Hippocampal formation (tissue), 2 donors: ENCODE results near the gene SLC19A1.
A peak's percentile ranks its signal among the peaks of the same experiment; 100 is the strongest.
"Not testable (repeated sequence)": the region's sequence is repeated elsewhere in the genome, so short reads cannot be mapped to it uniquely, and the experiment has no call there.

ENCODE experiments used
- DNase-seq, 2 donors: peaks; one replicate each; lab custom pipeline; 2025; lab: John Stamatoyannopoulos, UW

SLC19A1 gene

GRCh38 chr21:45533361-45533845 is 8.8 kb downstream of the SLC19A1 start:
- no peak for DNase-seq

DNA sequence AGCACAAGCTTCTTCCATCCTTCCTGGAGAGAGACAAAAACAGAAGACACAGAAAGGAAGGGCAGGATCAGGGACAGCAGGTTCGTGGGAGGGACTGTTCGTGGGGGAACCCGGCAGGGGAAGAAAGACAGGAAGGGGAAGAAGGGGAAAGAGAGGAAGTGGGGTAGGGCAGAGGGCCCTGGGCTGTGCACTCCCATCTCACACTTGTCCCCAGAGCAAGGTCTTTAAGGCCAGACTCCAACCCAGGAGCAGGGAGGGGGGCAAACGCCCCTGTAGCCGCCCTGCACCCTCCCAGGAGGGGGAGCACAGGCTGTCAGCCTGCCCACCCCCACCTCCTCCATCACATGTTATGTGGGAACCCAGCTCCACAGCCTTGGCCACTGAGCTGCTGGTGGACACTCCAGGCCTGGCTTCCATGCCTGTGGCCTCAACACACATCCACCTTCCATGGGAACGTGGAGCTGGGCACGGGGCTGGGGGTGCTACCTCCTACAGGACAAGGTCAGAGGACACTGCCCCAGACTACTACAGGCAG is 9.3 kb downstream of the SLC19A1 start:
- DNase-seq: peak in 1 of 2 donors; percentile 29

- DNase-seq: no peak
Observed at GRCh38 chr21:45531393-45532215, 10.6 kb downstream of the SLC19A1 start.

GRCh38 chr21:45531114-45531392 is 11.2 kb downstream of the SLC19A1 start:
- not testable (repeated sequence) for DNase-seq

GRCh38 chr21:45530423-45531113 is 11.7 kb downstream of the SLC19A1 start:
- DNase-seq: no peak

GRCh38 chr21:45529785-45530422 is 12.3 kb downstream of the SLC19A1 start:
- no peak for DNase-seq

DNA sequence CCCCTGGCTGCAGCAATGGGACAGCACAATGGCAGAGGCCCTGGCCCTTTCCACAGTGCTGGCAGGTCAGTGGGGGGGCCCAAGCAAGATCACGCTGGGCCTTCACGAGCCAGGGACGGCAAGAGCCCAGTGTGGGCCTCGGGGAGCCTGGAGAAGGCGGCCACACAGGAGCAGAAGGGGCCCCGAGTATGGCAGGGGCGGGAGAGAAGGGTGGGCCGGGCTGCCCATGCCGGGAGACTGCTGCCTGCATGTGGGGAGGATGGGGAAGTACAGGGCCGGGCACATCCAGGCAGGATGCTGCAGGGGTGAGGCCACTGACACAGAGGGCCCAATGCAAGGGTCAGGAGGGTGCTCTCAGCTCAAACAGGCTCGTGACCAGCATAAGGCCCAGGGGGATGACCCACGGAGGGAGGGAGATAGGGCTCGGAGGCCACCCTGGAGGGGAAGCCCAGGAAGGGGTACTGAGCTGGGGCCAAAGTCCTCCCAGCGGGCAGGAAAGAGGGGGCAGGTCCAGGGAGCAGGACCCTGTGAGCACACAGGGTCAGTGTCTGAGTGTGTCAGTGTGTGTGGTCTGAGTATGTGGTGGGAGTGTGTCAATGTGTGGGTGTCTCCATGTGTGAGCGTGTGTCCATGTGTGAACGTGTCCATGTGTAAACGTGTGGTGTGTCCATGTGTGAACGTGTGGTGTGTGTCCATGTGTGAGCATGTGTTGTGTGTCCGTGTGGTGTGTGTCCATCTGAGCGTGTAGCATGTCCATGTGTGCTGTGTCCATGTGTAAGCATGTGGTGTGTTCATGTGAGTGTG is 13.1 kb downstream of the SLC19A1 start:
- DNase-seq: no peak

- no peak for DNase-seq
Observed at GRCh38 chr21:45528028-45528705, 14.1 kb downstream of the SLC19A1 start.

DNA sequence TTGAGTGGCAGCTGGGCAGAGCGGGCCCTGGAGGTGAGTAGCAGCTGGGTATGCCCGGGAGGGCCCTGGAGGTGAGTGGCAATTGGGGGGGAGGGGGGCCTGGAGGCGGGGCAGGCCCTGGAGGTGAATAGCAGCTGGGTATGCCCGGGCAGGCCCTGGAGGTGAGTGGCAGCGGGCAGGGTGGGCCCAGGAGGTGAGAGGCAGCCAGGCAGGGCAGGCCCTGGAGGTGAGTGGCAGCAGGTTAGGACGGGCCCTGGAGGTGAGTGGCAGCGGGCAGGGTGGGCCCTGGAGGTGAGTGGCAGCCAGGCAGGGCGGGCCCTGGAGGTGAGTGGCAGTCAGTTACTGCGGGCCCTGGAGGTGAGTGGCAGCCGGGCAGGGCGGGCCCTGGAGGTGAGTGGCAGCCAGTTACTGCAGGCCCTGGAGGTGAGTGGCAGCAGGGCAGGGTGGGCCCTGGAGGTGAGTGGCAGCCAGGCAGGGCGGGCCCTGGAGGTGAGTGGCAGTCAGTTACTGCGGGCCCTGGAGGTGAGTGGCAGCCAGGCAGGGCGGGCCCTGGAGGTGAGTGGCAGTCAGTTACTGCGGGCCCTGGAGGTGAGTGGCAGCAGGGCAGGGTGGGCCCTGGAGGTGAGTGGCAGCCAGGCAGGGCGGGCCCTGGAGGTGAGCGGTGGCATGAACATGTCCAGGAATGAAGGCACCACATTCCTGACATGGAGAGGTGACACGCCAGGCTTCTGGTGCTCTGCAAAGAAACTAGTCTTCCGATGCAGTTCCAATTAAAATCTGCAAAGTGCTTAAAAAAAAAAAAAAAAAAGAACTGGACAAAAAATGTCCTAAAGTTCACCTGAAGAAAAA is 14.9 kb downstream of the SLC19A1 start:
- not testable (repeated sequence) for DNase-seq

DNA sequence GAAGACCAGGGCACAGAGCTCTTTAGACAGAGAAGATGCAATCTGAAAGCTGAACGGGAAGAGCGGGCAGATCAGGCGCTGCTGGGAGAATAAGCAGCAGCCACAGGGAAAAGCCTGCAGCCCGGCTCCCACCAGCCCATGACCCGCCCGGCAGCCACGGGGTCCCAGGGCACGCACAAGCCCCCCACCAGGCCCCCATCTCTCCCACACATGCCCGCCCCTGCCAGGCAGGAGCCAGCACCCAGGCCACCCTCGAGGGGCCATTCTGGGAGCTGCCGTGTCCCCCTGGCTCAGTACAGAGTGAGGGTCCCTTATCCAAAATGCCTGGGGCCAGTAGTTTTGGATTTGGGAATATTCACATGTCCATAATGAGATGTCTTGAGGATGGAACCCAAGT is 16.3 kb downstream of the SLC19A1 start:
- no peak for DNase-seq

DNA sequence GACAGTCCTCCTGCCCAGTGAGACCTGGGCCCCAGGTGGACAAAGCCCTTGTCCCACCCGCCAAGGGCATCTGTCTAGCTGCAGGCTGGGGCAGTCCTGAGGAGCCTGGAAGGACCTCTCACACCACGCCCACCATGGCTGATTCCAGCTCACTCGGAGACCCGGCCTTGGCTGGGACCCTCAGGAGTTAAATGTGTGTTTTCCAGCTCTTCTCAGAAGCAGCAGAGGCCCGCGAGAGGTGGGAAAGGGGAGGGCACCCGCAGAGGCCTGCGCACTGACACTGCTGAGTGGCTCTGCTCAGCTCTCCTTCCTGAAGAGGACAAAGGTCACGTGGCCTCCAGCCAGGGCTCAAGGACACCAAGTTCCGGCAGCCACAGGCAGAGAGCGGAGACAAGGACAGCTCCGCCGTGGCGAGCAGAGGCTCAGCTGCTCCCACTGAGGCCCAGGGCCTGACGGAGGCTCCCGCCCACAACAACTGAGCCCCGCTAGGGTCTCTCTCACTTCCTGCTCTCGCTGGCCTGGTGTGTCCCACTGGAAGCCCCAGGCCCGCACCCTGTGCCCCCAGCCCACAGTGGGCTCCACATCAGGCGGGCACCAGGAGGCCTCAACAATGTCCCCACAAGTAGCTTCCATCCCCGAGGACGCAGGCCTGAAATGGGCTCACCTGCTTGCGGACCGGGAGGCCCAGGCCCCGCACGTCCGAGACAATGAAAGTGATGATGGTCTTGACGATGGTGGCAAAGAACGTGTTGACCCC is 16.9 kb downstream of the SLC19A1 start:
- DNase-seq: no peak

DNA sequence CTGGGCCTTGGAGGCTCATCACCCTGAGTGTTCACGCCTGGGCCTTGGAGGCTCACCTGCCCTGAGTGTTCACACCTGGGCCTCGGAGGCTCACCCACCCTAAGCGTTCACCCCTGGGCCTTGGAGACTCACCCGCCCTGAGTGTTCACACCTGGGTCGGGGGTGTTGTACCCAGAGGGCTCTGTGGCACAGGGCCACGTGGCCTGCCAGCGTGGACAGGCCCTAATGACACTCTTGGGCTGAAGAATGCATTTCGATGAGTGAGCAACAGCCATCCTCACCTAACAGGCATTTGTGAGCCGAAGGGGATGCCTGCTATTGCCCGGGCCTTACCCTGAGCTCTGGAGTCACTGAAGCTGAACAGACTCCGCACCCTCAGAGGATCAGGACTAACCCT is 17.5 kb downstream of the SLC19A1 start:
- no peak for DNase-seq

GRCh38 chr21:45523411-45524101 is 18.7 kb downstream of the SLC19A1 start:
- DNase-seq: no peak

DNA sequence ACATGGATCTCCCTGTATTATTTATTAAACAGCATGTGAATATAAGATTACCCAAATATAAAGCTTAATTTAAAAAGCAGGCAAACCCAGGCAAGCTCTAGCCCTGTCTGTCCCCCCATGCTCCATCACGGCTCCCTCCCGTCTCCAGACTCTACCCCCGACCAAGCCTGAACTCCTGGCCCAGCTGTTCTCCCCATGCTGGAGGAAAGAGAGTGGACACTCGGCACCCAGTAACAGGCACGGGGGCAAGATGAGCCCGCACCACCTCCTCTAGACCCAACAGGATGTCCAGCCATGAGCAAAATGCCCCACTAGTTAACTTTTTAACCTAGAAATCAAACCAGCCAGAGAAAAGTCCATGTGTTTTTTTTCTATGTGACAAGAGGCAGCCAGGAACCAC is 19.3 kb downstream of the SLC19A1 start:
- no peak for DNase-seq

DNA sequence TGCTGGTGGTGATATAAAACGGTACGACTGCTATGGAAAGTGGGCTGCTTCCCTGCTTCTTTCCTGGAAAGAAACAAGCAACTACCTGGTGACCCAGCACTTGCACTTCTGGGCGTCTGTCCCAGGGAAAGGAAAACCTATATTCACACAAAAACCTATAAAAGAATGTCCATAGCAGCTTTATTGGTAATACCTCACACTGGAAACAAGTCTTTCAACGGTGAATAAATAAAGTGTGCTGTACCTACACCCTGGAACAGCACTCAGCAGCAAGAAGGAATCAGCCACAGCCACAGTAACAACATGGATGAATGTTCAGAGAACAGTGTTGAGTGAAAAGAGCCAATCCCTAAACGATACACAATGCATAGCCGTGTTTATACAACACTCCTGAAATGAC is 19.9 kb downstream of the SLC19A1 start:
- DNase-seq: no peak

DNA sequence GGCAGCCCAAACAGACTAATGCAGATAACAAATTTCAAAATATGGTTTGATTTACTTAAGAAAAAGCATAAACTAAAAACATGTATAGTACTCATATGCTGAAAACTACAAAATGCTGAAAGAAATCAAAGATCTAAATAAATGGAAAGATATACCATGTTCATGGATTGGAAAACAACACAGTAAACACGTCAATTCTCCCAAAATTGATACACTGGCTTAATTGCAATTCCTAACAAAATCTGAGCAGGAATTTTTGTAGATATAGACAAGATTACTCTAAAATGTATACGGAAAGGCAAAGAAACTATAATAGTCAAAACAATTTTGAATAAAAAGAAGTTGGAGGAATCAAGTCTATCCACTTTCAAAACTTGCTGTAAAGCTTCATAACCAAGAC is 21.0 kb downstream of the SLC19A1 start:
- DNase-seq: no peak

DNA sequence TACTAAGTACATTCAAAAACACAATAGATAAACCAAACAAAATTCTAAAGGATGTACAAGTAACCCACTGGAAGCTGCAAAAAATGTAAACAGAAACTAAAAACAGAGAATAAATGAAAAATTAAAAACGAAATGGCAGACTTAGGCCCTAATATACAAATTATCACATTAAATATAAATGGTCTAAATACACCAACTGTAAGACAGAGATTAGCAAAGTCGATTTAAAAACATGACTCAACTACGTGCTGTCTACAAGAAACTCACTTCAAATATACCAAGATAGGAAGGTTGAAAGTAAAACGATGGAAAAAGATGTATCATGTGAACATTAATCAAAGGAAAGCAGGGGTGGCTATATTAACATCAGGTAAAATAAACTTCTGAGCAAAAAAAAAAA is 23.1 kb downstream of the SLC19A1 start:
- no peak for DNase-seq

DNA sequence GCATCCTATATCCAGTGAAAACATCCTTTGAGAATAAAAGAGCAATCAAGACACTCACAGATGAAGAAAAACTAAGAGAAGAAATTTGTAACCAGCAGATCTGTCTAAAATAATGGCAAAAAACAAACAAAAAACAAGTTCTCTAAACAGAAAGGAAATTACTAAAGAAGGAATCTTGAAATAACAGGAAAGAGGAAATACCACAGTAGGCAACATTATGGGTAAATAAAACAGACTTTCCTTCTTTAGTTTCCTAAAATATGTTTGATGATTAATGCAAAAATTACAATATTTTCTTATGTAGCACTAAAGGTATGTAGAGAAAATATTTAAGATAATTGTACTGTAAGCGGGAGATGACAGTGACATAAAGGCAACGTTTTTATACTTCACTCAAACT is 23.5 kb downstream of the SLC19A1 start:
- DNase-seq: no peak
